ENCODE measurements around the gene GPR173.

DNA sequence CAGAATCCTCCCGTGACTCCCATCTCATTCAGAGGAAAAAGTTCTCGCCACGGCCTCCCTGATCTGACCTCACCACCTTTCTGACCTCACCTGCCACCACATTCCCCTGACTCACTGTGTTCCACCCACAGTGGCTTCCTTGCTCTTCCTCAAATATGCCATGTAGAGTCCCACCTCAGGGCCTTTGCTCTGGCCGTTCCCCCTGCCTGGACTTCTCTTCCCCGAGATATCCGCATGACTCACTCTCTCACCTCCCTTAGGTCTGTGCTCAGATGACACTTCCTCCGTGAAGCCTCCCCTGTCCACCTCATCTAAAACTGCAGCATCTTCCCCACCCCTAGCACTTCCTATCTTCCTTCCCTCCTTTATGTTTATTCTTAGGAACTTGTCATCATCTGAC, 26.4 kb downstream of the GPR173 start:
- TF ChIP-seq BHLHE40 (IDR thresholded peaks at IDR 0.05; ENCODE audit: borderline replicate concordance) (no peak), TARDBP (IDR thresholded peaks at IDR 0.05) (no peak), FOXA1 (IDR thresholded peaks at IDR 0.05) (no peak), ZNF384 (IDR thresholded peaks at IDR 0.05) (no peak), HDGF (IDR thresholded peaks at IDR 0.05; ENCODE audit: borderline replicate concordance) (no peak), SP1 (IDR thresholded peaks at IDR 0.05) (no peak), SUZ12 (IDR thresholded peaks at IDR 0.05) (no peak), FOXM1 (IDR thresholded peaks at IDR 0.05; ENCODE audit: borderline replicate concordance) (no peak), FOXK2 (IDR thresholded peaks at IDR 0.05) (no peak), NFRKB (IDR thresholded peaks at IDR 0.05) (no peak), L3MBTL2 (conservative IDR thresholded peaks at IDR 0.05) (no peak), LEF1 (IDR thresholded peaks at IDR 0.05; ENCODE audit: borderline replicate concordance) (no peak), ELF4 (IDR thresholded peaks at IDR 0.05) (no peak)
- TF ChIP-seq, protein P1, sequence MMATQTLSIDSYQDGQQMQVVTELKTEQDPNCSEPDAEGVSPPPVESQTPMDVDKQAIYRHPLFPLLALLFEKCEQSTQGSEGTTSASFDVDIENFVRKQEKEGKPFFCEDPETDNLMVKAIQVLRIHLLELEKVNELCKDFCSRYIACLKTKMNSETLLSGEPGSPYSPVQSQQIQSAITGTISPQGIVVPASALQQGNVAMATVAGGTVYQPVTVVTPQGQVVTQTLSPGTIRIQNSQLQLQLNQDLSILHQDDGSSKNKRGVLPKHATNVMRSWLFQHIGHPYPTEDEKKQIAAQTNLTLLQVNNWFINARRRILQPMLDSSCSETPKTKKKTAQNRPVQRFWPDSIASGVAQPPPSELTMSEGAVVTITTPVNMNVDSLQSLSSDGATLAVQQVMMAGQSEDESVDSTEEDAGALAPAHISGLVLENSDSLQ (IDR thresholded peaks at IDR 0.05) = no peak
